HEK293T (cell line): ENCODE results near the gene FCN1.

Source experiments
- BHLHE40 ChIP-seq: fragments of 450-650 bp; IDR thresholded peaks from 2 replicates; pipeline ENCODE4 v1.6.1; 2016; ENCODE audit warnings: mild to moderate bottlenecking, moderate library complexity, borderline replicate concordance
- ELF4 ChIP-seq: fragments of 450-650 bp; IDR thresholded peaks from 2 replicates; pipeline ENCODE4 v1.6.1; 2017; ENCODE audit warnings: antibody characterized with exemption
- SP1 ChIP-seq: fragments of 450-650 bp; IDR thresholded peaks from 2 replicates; pipeline ENCODE4 v1.6.1; 2017
- TARDBP ChIP-seq: fragments of 450-650 bp; IDR thresholded peaks from 2 replicates; pipeline ENCODE4 v1.6.1; 2016

DNA sequence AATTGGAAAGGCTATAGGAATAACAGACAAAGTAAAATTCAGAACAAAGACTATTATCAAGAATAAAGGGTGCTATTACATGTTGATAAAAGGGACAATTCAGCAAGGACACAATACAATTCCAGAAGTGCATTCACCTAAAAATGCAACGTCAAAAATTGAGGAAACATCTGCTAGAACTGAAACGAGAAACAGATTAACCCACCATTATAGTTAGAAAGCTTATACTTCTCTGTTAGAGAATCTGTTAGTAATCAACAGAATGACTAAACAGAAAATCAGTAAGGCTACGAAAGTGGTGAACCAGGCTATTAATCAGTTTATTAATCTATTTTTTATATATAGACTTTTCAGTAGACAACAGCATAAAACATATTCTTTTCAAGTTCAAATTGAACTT is 14.8 kb downstream of the FCN1 start:
- TF ChIP-seq TARDBP (no peak), SP1 (no peak), BHLHE40 (no peak), ELF4 (no peak)
